K562 (cell line): Measurements from ENCODE around the gene DLGAP1. TPM values are rescaled to one million over a fixed set of nuclear protein-coding genes. Genes with fewer than 3 reads are reported as not detected.

Experiments used
- ATAC-seq: fragments of 200-7000 bp; cut with Tn5 transposase; 3 replicates; pipeline ENCODE4 v1.9.1; 2020; ENCODE audit warnings: moderate library complexity
- BruUV-seq: library from RNA; stranded (reverse); fragments of 400-500 nt; replicated peaks from 2 replicates; lab custom pipeline; 2021; lab: Mats Ljungman, UMichigan
- CTCF ChIA-PET: fragments of 300-600 bp; formaldehyde crosslinking; extraction: SDS; loops from one replicate; lab custom pipeline; 2021; ENCODE audit warnings: low intra/inter-chr PET ratio; lab: Yijun Ruan, JAX
- POLR2A ChIA-PET: fragments of 300-600, 350-650 bp; sonication (Branson Sonifier 250); formaldehyde crosslinking; extraction: SDS; loops from one replicate; lab custom pipeline; 2021; ENCODE audit warnings: antibody characterized with exemption, inconsistent platforms; lab: Yijun Ruan, JAX
- DNase-seq, 4 experiments: peaks; one replicate each; pipeline versions ENCODE4 v3.0.0 to v3.0.0-alpha.2; 2011 to 2018; ENCODE audit warnings: low spot score in 3 of 4, mixed read lengths in 3 of 4; ENCODE audit errors: extremely low read depth in 1 of 4
- FAIRE-seq: peaks from 2 replicates; lab custom pipeline; 2011; peaks lifted over from hg19 to GRCh38; lab: Jason Lieb, UNC
- H2AFZ ChIP-seq: 2 replicates; pipeline ENCODE4 v1.6.0; 2011; ENCODE audit warnings: low read depth, low read length, control low read depth, inconsistent platforms
- H3K27ac ChIP-seq: fragments of 200-600 bp; 3 replicates; pipeline ENCODE4 v1.8.0; 2011; ENCODE audit warnings: low read depth, mild to moderate bottlenecking, control low read depth, inconsistent platforms, low read length, moderate library complexity, mixed read lengths; ENCODE audit errors: extremely low read depth
- H3K27me3 ChIP-seq, 2 experiments: fragments of 300-600 bp in 1 of 2; 2 replicates in 1 of 2; 3 replicates in 1 of 2; pipeline versions ENCODE4 v1.6.0 to v1.8.0; 2011; ENCODE audit warnings: inconsistent platforms in 2 of 2, low read length in 2 of 2, mild to moderate bottlenecking in 1 of 2, mixed read lengths in 1 of 2, moderate library complexity in 1 of 2; ENCODE audit not compliant: control insufficient read depth in 2 of 2, insufficient read depth in 2 of 2
- H3K36me3 ChIP-seq: fragments of 300-600 bp; 3 replicates; pipeline ENCODE4 v1.8.0; 2011; ENCODE audit warnings: mild to moderate bottlenecking, low read length, inconsistent platforms; ENCODE audit not compliant: control insufficient read depth, insufficient read depth
- H3K4me1 ChIP-seq, 2 experiments: fragments of 200-600 bp in 1 of 2; replicated peaks in 1 of 2; 2 replicates in 1 of 2; 3 replicates in 1 of 2; pipeline versions ENCODE4 v1.5.1 to v1.8.0; 2011; ENCODE audit warnings: inconsistent platforms in 2 of 2, low read length in 2 of 2, mild to moderate bottlenecking in 1 of 2, mixed read lengths in 1 of 2, moderate library complexity in 1 of 2; ENCODE audit not compliant: control insufficient read depth in 2 of 2, insufficient read depth in 2 of 2
- H3K4me2 ChIP-seq: 2 replicates; pipeline ENCODE4 v1.6.1; 2011; ENCODE audit warnings: low read length, control low read depth, inconsistent platforms, mixed read lengths; ENCODE audit not compliant: insufficient read depth
- H3K4me3 ChIP-seq: fragments of 200-600 bp; sonication (generic), shearing (Covaris generic); 2 replicates; pipeline ENCODE4 v1.5.1; 2016; ENCODE audit warnings: control low read depth, inconsistent platforms
- H3K79me2 ChIP-seq: fragments of 200-600 bp; 3 replicates; pipeline ENCODE4 v1.8.0; 2011; ENCODE audit warnings: low read length, inconsistent platforms; ENCODE audit not compliant: control insufficient read depth, insufficient read depth
- H3K9ac ChIP-seq, 2 experiments: 2 replicates each; pipeline versions ENCODE4 v1.6.0 to v1.6.1; 2011; ENCODE audit warnings: low read depth in 2 of 2, low read length in 2 of 2, control low read depth in 1 of 2, inconsistent platforms in 1 of 2, mild to moderate bottlenecking in 1 of 2, mixed read lengths in 1 of 2; ENCODE audit not compliant: insufficient read depth in 1 of 2
- H3K9me1 ChIP-seq: one replicate; pipeline ENCODE4 v1.6.0; 2011; ENCODE audit warnings: inconsistent platforms, mild to moderate bottlenecking, low read length, moderate library complexity; ENCODE audit not compliant: control insufficient read depth, insufficient read depth
- H3K9me3 ChIP-seq: replicated peaks from 2 replicates; pipeline ENCODE4 v1.5.1; 2011; ENCODE audit warnings: low read depth, low read length, inconsistent platforms; ENCODE audit not compliant: control insufficient read depth, insufficient read depth
- H4K20me1 ChIP-seq: replicated peaks from 2 replicates; pipeline ENCODE4 v1.6.1; 2011; ENCODE audit warnings: low read length, inconsistent platforms, mixed read lengths; ENCODE audit not compliant: control insufficient read depth, insufficient read depth
- CBX1 ChIP-seq: sonication (generic); IDR thresholded peaks from 2 replicates; pipeline ENCODE4 v1.6.1; 2016; ENCODE audit warnings: antibody characterized with exemption, low read depth, mild to moderate bottlenecking
- CHCHD3 ChIP-seq: fragments of 250-450 bp; sonication (Bioruptor Pico); IDR thresholded peaks from 2 replicates; pipeline ENCODE4 v2.1.2; 2022; ENCODE audit warnings: mild to moderate bottlenecking
- HMGN3 ChIP-seq: IDR thresholded peaks from 2 replicates; pipeline ENCODE4 v1.6.1; 2011; ENCODE audit warnings: borderline replicate concordance, low read depth, mild to moderate bottlenecking, mixed read lengths, low read length; ENCODE audit not compliant: insufficient read length; ENCODE audit errors: extremely low read depth
- PRMT5 ChIP-seq: sonication (generic); formaldehyde crosslinking; IDR thresholded peaks from 2 replicates; pipeline ENCODE4 v1.5.0; 2020; ENCODE audit warnings: missing genetic modification reagents
- RBM17 ChIP-seq: fragments of 200-400 bp; formaldehyde crosslinking; IDR thresholded peaks from 2 replicates; pipeline ENCODE4 v1.6.1; 2017; ENCODE audit warnings: low read depth, mild to moderate bottlenecking, low read length, borderline replicate concordance
- RFX1 ChIP-seq: fragments of 450-650 bp; IDR thresholded peaks from 2 replicates; pipeline ENCODE4 v1.6.1; 2016; ENCODE audit warnings: mild to moderate bottlenecking, moderate library complexity
- SRSF1 ChIP-seq: fragments of 200-400 bp; formaldehyde crosslinking; IDR thresholded peaks from 2 replicates; pipeline ENCODE4 v1.6.1; 2017; ENCODE audit warnings: mild to moderate bottlenecking, low read depth, low read length, moderate library complexity
- STAT5B ChIP-seq: fragments of 250-450 bp; sonication (Bioruptor Pico); IDR thresholded peaks from 2 replicates; pipeline ENCODE4 v1.8.0; 2021; ENCODE audit warnings: mild to moderate bottlenecking, inconsistent platforms
- ZNF311 ChIP-seq: fragments of 250-450 bp; sonication (Bioruptor Pico); IDR thresholded peaks from 2 replicates; pipeline ENCODE4 v1.4.0; 2020; ENCODE audit warnings: mild to moderate bottlenecking, moderate library complexity
- ZNF354B ChIP-seq: fragments of 250-450 bp; sonication (Bioruptor Pico); IDR thresholded peaks from 2 replicates; pipeline ENCODE4 v1.4.0; 2020
- ZNF655 ChIP-seq: fragments of 250-450 bp; sonication (Bioruptor Pico); IDR thresholded peaks from 2 replicates; pipeline ENCODE4 v1.5.0; 2021
- ZNF77 ChIP-seq: fragments of 250-450 bp; sonication (Bioruptor Pico); IDR thresholded peaks from 2 replicates; pipeline ENCODE4 v1.5.0; 2020
- WGBS: fragments of 100-300 bp; shearing (Covaris generic); methylation state at CpG from one replicate; pipeline ENCODE4 v1.1.6; 2016; ENCODE audit warnings: low coverage, mixed read lengths; ENCODE audit not compliant: insufficient coverage; ENCODE audit errors: missing lambda C conversion rate; 5-methylcytosine and 5-hydroxymethylcytosine counted together
- in situ Hi-C: fragments of 300-500 bp; cut with MboI; formaldehyde crosslinking; loops from 4 replicates; pipeline ENCODE4 v1.15.0; 2018; ENCODE audit warnings: inconsistent platforms, mixed read lengths
- intact Hi-C: fragments of 100-400 bp; cut with micrococcal nuclease; formaldehyde crosslinking; loops from 2 replicates; pipeline ENCODE4 v1.14.2; 2022
- polyA plus RNA-seq, 8 experiments: library from polyadenylated mRNA; depleted of rRNA in 4 of 8; stranded (reverse) in 5 of 8; unstranded in 3 of 8; fragments of >200 nt; fragmentation: Nextera tagmentation in 2 of 8; fragmentation: Illumina TruSeq in 1 of 8; extraction: Ambion mirVana in 2 of 8; extraction: Trizol in 1 of 8; gene quantifications; 2 replicates each; pipeline versions ENCODE4 v1.2.1 to v1.2.3, GENCODE V29; 2011 to 2014; ENCODE audit warnings: inconsistent platforms in 1 of 8, missing spikeins in 1 of 8
- total RNA-seq, 7 experiments: library from RNA; depleted of rRNA in 6 of 7; stranded (reverse); fragments of >200 nt in 6 of 7; fragmentation: Illumina TruSeq in 2 of 7; extraction: Trizol in 2 of 7; gene quantifications; 2 replicates each; pipeline versions ENCODE4 v1.2.1 to v1.2.3, GENCODE V29; 2011 to 2021; ENCODE audit warnings: low replicate concordance in 1 of 7
- TF ChIP-seq, protein P1 (sequence below): fragments of 250-450 bp; sonication (Bioruptor Pico); IDR thresholded peaks from 2 replicates; pipeline ENCODE4 v1.5.0; 2022; ENCODE audit warnings: mild to moderate bottlenecking
- TF ChIP-seq, protein P2 (sequence below): sonication (generic); formaldehyde crosslinking; IDR thresholded peaks from 2 replicates; pipeline ENCODE4 v1.8.0; 2022; ENCODE audit warnings: mild to moderate bottlenecking, missing genetic modification reagents
- TF ChIP-seq, protein P3 (sequence below): fragments of 250-450 bp; sonication (Bioruptor Pico); IDR thresholded peaks from 2 replicates; pipeline ENCODE4 v1.8.0; 2021; ENCODE audit warnings: moderate library complexity, mild to moderate bottlenecking, inconsistent platforms

DLGAP1 gene
- total and polyA plus RNA-seq, 9 of the 15 experiments (the other 6 are each of a cell fraction or from before 2014, with no cell fraction given), result 0.04 to 0.22 (median 0.08) TPM

GRCh38 chr18:3921826-3922225 lies 533.3 kb downstream of the DLGAP1 start (continued):
- TF ChIP-seq, protein P1, sequence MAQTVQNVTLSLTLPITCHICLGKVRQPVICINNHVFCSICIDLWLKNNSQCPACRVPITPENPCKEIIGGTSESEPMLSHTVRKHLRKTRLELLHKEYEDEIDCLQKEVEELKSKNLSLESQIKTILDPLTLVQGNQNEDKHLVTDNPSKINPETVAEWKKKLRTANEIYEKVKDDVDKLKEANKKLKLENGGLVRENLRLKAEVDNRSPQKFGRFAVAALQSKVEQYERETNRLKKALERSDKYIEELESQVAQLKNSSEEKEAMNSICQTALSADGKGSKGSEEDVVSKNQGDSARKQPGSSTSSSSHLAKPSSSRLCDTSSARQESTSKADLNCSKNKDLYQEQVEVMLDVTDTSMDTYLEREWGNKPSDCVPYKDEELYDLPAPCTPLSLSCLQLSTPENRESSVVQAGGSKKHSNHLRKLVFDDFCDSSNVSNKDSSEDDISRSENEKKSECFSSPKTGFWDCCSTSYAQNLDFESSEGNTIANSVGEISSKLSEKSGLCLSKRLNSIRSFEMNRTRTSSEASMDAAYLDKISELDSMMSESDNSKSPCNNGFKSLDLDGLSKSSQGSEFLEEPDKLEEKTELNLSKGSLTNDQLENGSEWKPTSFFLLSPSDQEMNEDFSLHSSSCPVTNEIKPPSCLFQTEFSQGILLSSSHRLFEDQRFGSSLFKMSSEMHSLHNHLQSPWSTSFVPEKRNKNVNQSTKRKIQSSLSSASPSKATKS (CRISPR knock-in tag), result no peak
- TF ChIP-seq RFX1, result no peak
- TF ChIP-seq CBX1, result no peak
- no peak for TF ChIP-seq ZNF354B
- TF ChIP-seq ZNF77 (CRISPR knock-in tag), result no peak
- TF ChIP-seq HMGN3, result no peak
- TF ChIP-seq ZNF655 (CRISPR knock-in tag), result no peak
- no peak for TF ChIP-seq PRMT5 (CRISPR knock-in tag)
- TF ChIP-seq RBM17, result no peak
- TF ChIP-seq, all 486 proteins: peak for 0

GRCh38 chr18:3920832-3921231 lies 534.3 kb downstream of the DLGAP1 start:
- no TSS peak for BruUV-seq
- H3K79me2 ChIP-seq, result no peaks in the 10 kb centered on the region
- no peak for FAIRE-seq
- no peaks in the 10 kb centered on the region for H3K27me3 ChIP-seq
- no peaks in the 10 kb centered on the region; a peak in 1 of 5 replicates for H3K4me1 ChIP-seq
- in situ Hi-C loops, result no loop called here
- H3K9me1 ChIP-seq, result no peaks in the 10 kb centered on the region
- no peak for DNase-seq
- ChIA-PET POLR2A (interaction anchor here (1.3 kb wide), 1 partner anchor 11 kb away, joined by 3 read pairs; no protein-coding TSS in a partner anchor), CTCF (no interaction called here)
- intact Hi-C loops, result no loop called here
- H3K4me3 ChIP-seq, result no peak overlapping the region
- H3K9me3 ChIP-seq, result no peaks in the 10 kb centered on the region
- H3K27ac ChIP-seq, result no peak overlapping the region
- no peak overlapping the region for H3K4me2 ChIP-seq
- 0% methylated on average over 2 of the region's 2 CpGs for WGBS
- no peaks in the 10 kb centered on the region for H3K36me3 ChIP-seq
- H2AFZ ChIP-seq, result no peak overlapping the region
- no peak for ATAC-seq
- H4K20me1 ChIP-seq, result no peaks in the 10 kb centered on the region
- no peak overlapping the region for H3K9ac ChIP-seq
- TF ChIP-seq STAT5B (no peak), ZNF311 (no peak), SRSF1 (no peak), CHCHD3 (CRISPR knock-in tag) (no peak)
- TF ChIP-seq, protein P2, sequence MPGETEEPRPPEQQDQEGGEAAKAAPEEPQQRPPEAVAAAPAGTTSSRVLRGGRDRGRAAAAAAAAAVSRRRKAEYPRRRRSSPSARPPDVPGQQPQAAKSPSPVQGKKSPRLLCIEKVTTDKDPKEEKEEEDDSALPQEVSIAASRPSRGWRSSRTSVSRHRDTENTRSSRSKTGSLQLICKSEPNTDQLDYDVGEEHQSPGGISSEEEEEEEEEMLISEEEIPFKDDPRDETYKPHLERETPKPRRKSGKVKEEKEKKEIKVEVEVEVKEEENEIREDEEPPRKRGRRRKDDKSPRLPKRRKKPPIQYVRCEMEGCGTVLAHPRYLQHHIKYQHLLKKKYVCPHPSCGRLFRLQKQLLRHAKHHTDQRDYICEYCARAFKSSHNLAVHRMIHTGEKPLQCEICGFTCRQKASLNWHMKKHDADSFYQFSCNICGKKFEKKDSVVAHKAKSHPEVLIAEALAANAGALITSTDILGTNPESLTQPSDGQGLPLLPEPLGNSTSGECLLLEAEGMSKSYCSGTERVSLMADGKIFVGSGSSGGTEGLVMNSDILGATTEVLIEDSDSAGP (CRISPR knock-in tag), result no peak
- TF ChIP-seq, protein P3, sequence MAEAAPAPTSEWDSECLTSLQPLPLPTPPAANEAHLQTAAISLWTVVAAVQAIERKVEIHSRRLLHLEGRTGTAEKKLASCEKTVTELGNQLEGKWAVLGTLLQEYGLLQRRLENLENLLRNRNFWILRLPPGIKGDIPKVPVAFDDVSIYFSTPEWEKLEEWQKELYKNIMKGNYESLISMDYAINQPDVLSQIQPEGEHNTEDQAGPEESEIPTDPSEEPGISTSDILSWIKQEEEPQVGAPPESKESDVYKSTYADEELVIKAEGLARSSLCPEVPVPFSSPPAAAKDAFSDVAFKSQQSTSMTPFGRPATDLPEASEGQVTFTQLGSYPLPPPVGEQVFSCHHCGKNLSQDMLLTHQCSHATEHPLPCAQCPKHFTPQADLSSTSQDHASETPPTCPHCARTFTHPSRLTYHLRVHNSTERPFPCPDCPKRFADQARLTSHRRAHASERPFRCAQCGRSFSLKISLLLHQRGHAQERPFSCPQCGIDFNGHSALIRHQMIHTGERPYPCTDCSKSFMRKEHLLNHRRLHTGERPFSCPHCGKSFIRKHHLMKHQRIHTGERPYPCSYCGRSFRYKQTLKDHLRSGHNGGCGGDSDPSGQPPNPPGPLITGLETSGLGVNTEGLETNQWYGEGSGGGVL, result no peak
